Gastrocnemius medialis (tissue), 4 donors: Measurements from ENCODE around the gene LRRC43.

Experiments used
- POLR2A ChIP-seq, 2 donors: fragments of 450-650 bp; IDR thresholded peaks; one replicate each; pipeline ENCODE4 v1.6.1; 2017; ENCODE audit warnings: antibody characterized with exemption in 2 of 2, mild to moderate bottlenecking in 2 of 2, moderate library complexity in 2 of 2
- TF ChIP-seq, protein P1 (sequence below), 5 experiments: fragments of 450-650 bp in 3 of 5; fragments of 200-600 bp in 2 of 5; sonication (generic) in 2 of 5; IDR thresholded peaks in 4 of 5; conservative IDR thresholded peaks in 1 of 5; 1 replicate in 4 of 5; 2 replicates in 1 of 5; pipeline ENCODE4 v1.5.1; 2016 to 2019; ENCODE audit warnings: antibody characterized with exemption in 5 of 5, mild to moderate bottlenecking in 3 of 5, moderate library complexity in 3 of 5

DNA sequence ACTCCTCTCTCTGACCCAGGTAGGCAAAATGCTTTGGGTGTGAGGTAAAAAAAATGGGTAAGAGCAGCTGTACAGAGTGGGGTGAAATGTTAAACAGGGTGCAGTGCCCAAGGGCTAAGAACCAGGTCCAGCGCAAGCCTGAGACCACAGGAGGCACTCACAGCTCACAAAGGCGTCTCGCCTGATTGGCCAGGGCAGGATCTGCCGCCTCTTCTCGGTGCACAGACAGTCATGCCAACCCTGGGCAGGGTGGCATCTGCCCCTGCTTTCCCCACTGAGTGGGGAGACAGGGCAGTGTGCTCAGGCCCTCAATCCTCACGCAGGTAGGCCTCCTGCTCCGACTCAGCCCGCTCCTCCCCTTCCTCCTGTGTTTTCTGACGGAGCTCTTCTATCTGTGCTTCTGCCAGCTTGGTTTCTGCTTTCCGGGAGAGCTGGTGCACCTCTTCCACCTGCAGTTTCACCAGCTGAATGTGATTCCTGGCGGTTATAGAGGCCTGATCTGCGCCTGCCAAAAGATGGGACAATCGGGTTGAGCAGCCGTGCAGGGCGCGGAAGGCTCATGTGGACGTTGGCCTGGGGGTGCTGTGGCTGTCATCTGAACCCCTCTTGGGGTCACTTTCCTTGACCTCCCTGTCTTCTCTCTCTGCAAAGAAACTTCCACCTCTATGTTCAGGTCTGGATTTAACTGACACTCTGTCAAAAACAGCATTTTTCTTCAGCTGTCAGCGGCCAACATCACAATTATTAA, 25.3 kb downstream of the LRRC43 start:
- TF ChIP-seq, protein P1, sequence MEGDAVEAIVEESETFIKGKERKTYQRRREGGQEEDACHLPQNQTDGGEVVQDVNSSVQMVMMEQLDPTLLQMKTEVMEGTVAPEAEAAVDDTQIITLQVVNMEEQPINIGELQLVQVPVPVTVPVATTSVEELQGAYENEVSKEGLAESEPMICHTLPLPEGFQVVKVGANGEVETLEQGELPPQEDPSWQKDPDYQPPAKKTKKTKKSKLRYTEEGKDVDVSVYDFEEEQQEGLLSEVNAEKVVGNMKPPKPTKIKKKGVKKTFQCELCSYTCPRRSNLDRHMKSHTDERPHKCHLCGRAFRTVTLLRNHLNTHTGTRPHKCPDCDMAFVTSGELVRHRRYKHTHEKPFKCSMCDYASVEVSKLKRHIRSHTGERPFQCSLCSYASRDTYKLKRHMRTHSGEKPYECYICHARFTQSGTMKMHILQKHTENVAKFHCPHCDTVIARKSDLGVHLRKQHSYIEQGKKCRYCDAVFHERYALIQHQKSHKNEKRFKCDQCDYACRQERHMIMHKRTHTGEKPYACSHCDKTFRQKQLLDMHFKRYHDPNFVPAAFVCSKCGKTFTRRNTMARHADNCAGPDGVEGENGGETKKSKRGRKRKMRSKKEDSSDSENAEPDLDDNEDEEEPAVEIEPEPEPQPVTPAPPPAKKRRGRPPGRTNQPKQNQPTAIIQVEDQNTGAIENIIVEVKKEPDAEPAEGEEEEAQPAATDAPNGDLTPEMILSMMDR (IDR thresholded peaks at IDR 0.05 in 4 of 5, conservative IDR thresholded peaks at IDR 0.05 in 1 of 5) = no peak
- no peak for TF ChIP-seq POLR2A (IDR thresholded peaks at IDR 0.05)
